Gastrocnemius medialis (tissue), 4 donors: ENCODE results near the gene PRDM7.

Experiments used
- POLR2A ChIP-seq, 2 donors: fragments of 450-650 bp; IDR thresholded peaks; one replicate each; pipeline ENCODE4 v1.6.1; 2017; ENCODE audit warnings: antibody characterized with exemption in 2 of 2, mild to moderate bottlenecking in 2 of 2, moderate library complexity in 2 of 2
- TF ChIP-seq, protein P1 (sequence below), 5 experiments: fragments of 450-650 bp in 3 of 5; fragments of 200-600 bp in 2 of 5; sonication (generic) in 2 of 5; IDR thresholded peaks in 4 of 5; conservative IDR thresholded peaks in 1 of 5; 1 replicate in 4 of 5; 2 replicates in 1 of 5; pipeline ENCODE4 v1.5.1; 2016 to 2019; ENCODE audit warnings: antibody characterized with exemption in 5 of 5, mild to moderate bottlenecking in 3 of 5, moderate library complexity in 3 of 5

DNA sequence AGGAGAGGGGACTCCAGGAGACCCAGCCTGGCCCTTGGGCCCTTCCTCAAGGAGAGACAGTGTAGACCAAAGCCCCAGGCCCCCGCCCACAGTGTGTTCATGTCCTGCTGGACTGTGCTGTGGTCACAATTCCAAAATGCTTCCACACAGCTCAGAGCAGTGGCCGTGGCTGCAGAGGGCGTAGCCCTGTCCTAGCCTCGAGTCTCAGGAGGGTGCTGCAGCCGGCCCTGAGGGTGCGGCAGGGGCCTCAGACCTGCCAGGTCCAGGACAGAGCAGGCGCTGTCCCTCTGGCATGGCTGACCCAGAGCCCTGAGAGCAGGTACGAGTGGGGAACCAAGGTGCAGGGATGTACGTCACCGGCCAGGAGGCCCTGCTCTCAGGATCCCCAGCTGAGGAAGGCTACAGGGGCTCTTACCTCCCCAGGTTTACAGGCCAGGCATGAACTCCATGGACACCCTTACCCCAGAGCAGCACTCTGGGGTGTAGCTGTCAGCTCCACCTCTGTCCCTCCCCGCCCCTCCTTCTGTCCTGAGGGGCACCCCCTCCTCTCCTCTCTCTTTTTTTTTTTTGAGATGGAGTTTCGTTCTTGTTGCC lies 65.1 kb downstream of the PRDM7 start:
- TF ChIP-seq POLR2A (IDR thresholded peaks at IDR 0.05) = no peak
- TF ChIP-seq, protein P1, sequence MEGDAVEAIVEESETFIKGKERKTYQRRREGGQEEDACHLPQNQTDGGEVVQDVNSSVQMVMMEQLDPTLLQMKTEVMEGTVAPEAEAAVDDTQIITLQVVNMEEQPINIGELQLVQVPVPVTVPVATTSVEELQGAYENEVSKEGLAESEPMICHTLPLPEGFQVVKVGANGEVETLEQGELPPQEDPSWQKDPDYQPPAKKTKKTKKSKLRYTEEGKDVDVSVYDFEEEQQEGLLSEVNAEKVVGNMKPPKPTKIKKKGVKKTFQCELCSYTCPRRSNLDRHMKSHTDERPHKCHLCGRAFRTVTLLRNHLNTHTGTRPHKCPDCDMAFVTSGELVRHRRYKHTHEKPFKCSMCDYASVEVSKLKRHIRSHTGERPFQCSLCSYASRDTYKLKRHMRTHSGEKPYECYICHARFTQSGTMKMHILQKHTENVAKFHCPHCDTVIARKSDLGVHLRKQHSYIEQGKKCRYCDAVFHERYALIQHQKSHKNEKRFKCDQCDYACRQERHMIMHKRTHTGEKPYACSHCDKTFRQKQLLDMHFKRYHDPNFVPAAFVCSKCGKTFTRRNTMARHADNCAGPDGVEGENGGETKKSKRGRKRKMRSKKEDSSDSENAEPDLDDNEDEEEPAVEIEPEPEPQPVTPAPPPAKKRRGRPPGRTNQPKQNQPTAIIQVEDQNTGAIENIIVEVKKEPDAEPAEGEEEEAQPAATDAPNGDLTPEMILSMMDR (IDR thresholded peaks at IDR 0.05 in 4 of 5, conservative IDR thresholded peaks at IDR 0.05 in 1 of 5) = no peak
